Thoracic aorta (tissue), 2 donors: Measurements from ENCODE around the gene SNX32. TPM values are rescaled to one million over a fixed set of nuclear protein-coding genes. Genes with fewer than 3 reads are reported as not detected.

Source experiments
- ATAC-seq: fragments of 150-250 bp; one replicate; pipeline ENCODE4 v1.8.0; 2017; ENCODE audit warnings: low read depth; ENCODE audit not compliant: insufficient number of reproducible peaks, low FRiP score
- DNase-seq: peaks from one replicate; pipeline ENCODE4 v3.0.0-alpha.2; 2020; ENCODE audit warnings: low spot score
- H3K27ac ChIP-seq, 2 donors: fragments of 200-600 bp; sonication (generic); 1 replicate in 1 of 2; 2 replicates in 1 of 2; pipeline ENCODE4 v1.5.1; 2016; ENCODE audit warnings: mild to moderate bottlenecking in 2 of 2, moderate library complexity in 2 of 2
- H3K27me3 ChIP-seq: fragments of 200-600 bp; sonication (generic); replicated peaks from 2 replicates; pipeline ENCODE4 v1.6.0; 2016; ENCODE audit warnings: mild to moderate bottlenecking; ENCODE audit not compliant: insufficient read depth
- H3K36me3 ChIP-seq: fragments of 200-600 bp; sonication (generic); one replicate; pipeline ENCODE4 v1.5.1; 2016
- H3K4me1 ChIP-seq, 2 donors: fragments of 200-600 bp; sonication (generic); 1 replicate in 1 of 2; 2 replicates in 1 of 2; pipeline versions ENCODE4 v1.5.1 to v1.6.0; 2016; ENCODE audit warnings: low read depth in 2 of 2, mild to moderate bottlenecking in 1 of 2; ENCODE audit not compliant: control insufficient read depth in 1 of 2
- H3K4me3 ChIP-seq: fragments of 200-600 bp; sonication (generic); 2 replicates; pipeline ENCODE4 v1.5.1; 2016; ENCODE audit warnings: mild to moderate bottlenecking
- H3K9me3 ChIP-seq: fragments of 200-600 bp; sonication (generic); 2 replicates; pipeline ENCODE4 v1.5.1; 2016
- total RNA-seq, 2 donors: library from RNA; depleted of rRNA; stranded (reverse); fragments of >200 nt; gene quantifications; one replicate each; pipeline versions ENCODE4 v1.1.0 to v1.2.3, GENCODE V29; 2016
- TF ChIP-seq, protein P1 (sequence below): fragments of 200-600 bp; sonication (generic); IDR thresholded peaks from one replicate; pipeline ENCODE4 v1.5.1; 2019; ENCODE audit warnings: antibody characterized with exemption

The SNX32 gene
- under 1 TPM in 1 of 2 donors, not detected in 1; 0.81 TPM for total RNA-seq

DNA sequence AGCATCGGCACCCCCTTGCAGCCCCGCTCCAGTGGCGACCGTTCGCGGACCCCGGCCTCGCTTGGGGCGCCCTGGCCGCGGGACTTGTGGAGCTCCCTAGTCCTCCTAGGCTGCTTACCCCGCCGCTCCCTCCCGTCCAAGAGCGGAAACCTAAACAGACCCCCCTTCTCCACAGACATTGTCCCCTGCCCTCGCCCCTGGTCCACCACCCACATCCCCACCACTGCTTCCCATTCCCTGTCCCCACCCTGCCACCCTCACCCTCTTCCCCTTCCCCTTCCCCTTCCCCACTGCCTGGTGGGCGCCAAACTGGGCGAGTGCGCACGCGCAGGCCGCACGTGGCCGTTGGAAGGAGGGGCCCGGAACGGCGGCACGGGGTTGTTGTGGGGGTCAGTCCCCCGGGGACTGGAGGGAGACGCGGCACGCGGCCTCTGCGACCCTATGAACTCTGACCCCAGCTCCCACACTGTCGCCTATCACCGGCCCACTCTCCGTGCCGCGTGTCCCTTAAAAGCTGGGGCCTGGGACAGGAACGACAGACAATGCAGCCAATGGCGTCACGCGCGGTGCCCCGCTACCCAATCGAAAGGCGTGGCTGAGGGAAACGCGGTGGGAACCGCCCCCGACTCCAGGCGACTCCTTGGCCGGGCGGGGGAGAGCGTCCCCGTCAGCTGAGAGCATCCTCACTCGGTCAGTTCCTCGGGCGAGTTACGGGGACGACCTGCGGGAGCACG lies at the start of gene SNX32:
Gene SNX32, plus strand, starts transcription at position 667 of the 734 bp plus-strand sequence. CDS start 103 bp downstream, outside the sequence.
- TF ChIP-seq, protein P1, sequence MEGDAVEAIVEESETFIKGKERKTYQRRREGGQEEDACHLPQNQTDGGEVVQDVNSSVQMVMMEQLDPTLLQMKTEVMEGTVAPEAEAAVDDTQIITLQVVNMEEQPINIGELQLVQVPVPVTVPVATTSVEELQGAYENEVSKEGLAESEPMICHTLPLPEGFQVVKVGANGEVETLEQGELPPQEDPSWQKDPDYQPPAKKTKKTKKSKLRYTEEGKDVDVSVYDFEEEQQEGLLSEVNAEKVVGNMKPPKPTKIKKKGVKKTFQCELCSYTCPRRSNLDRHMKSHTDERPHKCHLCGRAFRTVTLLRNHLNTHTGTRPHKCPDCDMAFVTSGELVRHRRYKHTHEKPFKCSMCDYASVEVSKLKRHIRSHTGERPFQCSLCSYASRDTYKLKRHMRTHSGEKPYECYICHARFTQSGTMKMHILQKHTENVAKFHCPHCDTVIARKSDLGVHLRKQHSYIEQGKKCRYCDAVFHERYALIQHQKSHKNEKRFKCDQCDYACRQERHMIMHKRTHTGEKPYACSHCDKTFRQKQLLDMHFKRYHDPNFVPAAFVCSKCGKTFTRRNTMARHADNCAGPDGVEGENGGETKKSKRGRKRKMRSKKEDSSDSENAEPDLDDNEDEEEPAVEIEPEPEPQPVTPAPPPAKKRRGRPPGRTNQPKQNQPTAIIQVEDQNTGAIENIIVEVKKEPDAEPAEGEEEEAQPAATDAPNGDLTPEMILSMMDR, result no peak
- Histone ChIP-seq H3K27me3 (no peaks in the 10 kb centered on the region), H3K4me1 (peaks cover 3 to 18% of the 10 kb centered on the region in 2 donors), H3K9me3 (no peaks in the 10 kb centered on the region), H3K27ac (no peak within 1 kb of the TSS), H3K36me3 (no peaks in the 10 kb centered on the region), H3K4me3 (peak within 1 kb of the TSS; percentile 81)
- DNase-seq (peak; percentile 83), ATAC-seq (peak; percentile 67)

DNA sequence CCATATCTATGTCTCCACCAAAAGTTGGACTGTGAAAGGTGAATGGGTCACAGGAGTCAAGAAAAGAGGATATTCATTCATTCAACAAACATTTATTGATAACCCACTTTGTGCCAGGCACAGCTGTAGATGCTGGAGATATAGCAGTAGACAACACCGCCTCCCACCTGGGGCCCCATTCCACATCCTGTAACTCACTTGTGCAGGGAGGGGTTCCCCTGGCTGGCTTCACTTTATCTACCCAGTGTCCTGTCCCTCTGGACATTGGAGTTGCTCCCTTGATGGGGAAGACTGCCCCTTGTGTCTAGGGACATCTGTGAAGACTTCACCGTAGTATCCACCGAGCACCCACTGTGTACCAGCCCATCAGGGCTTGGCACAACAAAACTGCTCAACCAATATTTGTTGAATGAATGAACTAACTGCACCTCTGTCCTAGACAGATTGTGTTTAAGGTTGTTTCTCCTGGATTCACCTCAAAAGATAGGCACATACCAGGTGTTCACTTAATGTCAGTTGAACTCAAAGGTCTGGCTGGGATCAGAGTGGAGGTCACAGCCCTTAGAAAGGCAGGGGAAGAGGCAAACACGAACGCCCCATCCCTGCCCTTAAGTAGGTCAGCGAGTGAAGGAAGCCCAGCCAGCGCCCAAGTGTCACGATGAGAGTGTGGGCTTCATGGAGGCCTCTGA lies 48.3 kb upstream of the SNX32 start:
- H3K9me3 ChIP-seq, result no peaks in the 10 kb centered on the region
- DNase-seq (no peak), ATAC-seq (no peak)
- H3K27ac ChIP-seq, result no peak overlapping the region
- H3K36me3 ChIP-seq, result no peaks in the 10 kb centered on the region
- no peak overlapping the region for H3K4me3 ChIP-seq
- H3K4me1 ChIP-seq, result peaks cover 8 to 29% of the 10 kb centered on the region in 2 donors
- H3K27me3 ChIP-seq, result peaks cover 3% of the 10 kb centered on the region
- TF ChIP-seq, protein P1, result no peak

DNA sequence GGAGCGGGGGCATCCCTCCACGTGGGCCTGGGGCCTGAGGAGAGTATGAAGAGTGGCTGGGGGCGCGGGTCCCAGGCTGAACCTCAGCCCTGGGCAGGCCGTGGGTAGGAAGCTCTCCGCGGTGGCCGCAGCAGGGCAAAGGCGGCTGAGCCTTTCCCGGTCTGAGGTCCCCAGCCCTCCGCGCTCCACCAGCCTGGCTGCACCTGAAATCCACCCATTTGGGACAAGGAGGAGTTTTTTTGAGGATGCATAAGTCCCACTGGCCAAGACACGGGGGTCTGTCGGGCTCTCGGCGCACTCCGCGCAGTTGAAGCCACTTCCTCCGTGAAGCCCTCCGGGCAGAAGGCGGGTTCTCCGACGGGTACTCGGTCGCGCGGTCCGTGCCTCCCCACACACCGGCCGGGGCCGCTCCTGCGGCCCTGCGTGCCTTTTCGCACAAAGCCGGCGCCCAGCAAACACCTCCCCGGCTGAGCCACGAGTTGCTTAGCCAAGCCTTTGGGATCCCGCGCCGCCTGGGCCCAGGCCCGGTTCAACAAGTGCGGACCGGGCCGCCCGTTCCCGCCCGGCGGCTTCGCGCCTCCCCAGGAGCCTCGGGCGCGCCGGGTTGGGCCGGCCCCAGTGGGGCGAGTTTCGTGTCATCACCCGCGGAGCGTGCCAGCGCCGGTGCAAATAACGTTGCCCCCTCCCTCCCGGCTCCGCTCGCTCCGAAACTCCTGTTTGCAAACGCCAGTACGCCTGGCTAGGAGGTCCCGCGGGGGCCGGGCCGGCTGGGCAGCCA lies 47.6 kb upstream of the SNX32 start:
- Histone ChIP-seq H3K4me1 (peaks cover 8 to 29% of the 10 kb centered on the region in 2 donors), H3K27ac (no peak overlapping the region), H3K36me3 (no peaks in the 10 kb centered on the region), H3K4me3 (peak overlapping the region; percentile 60), H3K27me3 (peaks cover 3% of the 10 kb centered on the region), H3K9me3 (no peaks in the 10 kb centered on the region)
- DNase-seq, result no peak
- TF ChIP-seq, protein P1, result no peak
- no peak for ATAC-seq

DNA sequence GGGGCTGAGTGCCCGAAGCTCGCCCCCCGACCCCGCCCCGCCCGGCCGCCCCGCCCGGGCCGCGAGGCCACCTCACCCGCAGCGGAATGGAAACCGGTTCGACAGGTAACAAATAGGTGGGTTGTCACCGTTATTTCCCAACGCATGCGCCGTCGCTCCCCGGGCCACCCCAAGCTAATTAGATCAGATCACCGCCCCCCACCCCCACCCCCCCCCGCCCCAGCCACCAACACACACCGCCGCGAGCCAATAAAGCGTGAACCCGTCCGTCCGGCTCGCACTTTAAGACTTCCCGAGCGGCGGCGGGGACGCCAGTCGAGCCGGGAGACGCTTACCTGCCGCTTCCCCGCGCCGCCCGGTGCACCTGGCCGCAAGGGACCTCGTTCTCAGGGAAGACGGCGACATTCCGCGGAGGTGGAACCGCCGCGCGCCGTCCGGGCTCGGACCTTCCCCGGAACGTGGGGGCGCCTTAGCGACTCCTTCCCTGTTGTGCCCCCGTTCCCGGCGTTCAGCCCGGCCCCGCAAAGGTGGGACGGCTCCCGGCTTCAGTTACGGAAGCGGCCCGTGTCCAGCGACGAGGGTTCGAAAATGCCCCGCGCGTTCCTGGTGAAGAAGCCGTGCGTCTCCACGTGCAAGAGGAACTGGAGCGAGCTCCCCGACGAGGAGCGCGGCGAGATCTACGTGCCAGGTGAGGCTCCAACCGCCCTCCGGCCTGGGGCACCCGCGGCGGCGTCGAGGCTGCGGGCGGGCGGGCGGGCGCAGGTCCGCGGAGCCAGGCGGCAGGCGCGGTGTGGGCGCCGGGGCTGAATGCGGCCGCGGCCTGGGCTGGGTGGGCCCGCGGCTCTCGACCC lies 46.8 kb upstream of the SNX32 start, which contains the start of gene OVOL1:
Gene OVOL1, plus strand, starts transcription at position 278 of the 851 bp plus-strand sequence. Its CDS starts 311 bp downstream, at position 589.
- peaks cover 3% of the 10 kb centered on the region for H3K27me3 ChIP-seq

More for the DNA sequence above, 46.8 kb upstream of the SNX32 start, which contains the start of gene OVOL1:
- peak within 1 kb of the TSS; percentile 63 for H3K4me3 ChIP-seq
- no peaks in the 10 kb centered on the region for H3K9me3 ChIP-seq
- DNase-seq, result no peak
- ATAC-seq, result no peak
- H3K36me3 ChIP-seq, result no peaks in the 10 kb centered on the region
- peaks cover 8 to 20% of the 10 kb centered on the region in 2 donors for H3K4me1 ChIP-seq
- TF ChIP-seq, protein P1, result no peak
- no peak within 1 kb of the TSS for H3K27ac ChIP-seq
